Stimulated activated CD8-positive, alpha-beta memory T cell treated with anti-CD3 and anti-CD28 coated beads, Interleukin-4, amount 100 ng/mL, for 1 hour (primary cell): ENCODE data around the gene HOXB2.
"Not testable (repeated sequence)": the region's sequence is repeated elsewhere in the genome, so short reads cannot be mapped to it uniquely, and the experiment has no call there.

Experiments
- DNase-seq, 2 donors: peaks; one replicate each; pipeline ENCODE4 v3.0.0-alpha.2; 2020; ENCODE audit warnings: low read depth in 2 of 2, low spot score in 1 of 2

Gene HOXB2

DNA sequence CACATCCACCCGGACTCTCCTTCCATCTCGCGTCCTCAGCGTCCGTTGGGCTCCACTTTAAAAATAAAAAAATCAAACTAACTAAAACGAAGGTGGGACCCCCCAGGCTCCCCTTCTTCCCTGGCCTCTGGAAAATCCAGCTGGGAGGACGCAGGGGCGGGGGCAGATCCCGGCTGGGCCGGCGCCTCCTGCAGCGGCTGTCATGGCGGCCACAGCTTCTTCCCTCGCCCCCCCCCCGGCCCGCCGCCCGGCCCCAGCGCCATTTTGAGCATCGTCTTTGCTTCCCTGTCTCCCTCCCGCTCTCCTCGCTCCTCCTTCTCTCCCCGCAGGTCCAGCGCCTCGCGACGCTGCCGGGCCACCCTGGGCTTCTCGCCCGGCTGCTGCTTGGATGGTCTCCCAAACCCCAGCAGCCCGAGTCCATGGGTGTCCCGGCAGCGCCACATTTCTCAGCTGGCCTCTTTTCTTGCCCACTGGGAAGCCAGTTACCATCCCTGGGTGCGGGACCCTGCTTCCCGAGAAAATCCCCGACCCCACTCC lies 3.3 kb downstream of the HOXB2 start:
- no peak for DNase-seq

DNA sequence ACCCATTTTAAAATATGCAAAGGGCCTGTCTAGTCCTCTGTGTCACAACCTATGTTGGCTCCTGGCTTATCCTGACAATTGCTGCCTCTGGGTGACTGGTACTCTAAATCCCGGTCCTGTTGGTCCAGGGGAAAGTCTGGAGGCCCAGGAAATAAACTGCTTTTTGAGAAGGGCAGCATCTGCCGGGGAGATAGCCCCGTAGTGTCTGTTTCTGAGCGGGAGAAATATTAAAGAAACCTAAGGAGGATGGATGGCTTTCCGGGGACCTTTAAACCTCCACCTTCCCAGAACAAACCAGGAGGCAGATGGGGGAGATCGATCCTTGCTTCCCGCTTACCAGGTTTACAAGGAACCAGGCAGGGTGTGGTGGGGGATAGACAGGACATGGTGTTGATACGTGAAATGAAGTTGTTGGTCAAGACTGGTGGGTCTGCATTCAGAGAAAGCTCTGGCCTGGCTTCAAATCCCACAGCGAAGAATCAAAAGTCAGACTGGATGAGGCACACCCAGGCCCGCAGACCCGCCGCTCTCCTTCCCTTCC lies 3.8 kb downstream of the HOXB2 start:
- DNase-seq = no peak

DNA sequence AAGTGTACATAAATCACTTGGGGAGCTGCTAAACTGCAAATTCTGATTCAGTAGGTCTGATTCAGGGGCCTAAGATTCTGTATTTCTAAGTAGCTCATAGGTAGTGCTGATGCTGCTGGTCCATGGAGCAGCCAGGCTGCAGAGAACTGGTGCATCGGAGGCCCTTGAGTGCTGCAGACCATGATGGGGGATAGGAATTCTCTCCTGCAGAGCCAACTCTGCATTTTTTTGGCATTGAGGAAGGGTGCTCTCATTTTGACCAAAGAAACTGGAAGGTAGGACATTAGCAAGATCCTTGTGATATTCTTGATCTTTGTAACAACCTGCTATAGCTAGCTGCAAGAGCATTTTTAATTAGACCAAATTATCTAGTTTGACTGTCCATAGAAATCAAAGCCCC lies 4.7 kb downstream of the HOXB2 start:
- DNase-seq = no peak

DNA sequence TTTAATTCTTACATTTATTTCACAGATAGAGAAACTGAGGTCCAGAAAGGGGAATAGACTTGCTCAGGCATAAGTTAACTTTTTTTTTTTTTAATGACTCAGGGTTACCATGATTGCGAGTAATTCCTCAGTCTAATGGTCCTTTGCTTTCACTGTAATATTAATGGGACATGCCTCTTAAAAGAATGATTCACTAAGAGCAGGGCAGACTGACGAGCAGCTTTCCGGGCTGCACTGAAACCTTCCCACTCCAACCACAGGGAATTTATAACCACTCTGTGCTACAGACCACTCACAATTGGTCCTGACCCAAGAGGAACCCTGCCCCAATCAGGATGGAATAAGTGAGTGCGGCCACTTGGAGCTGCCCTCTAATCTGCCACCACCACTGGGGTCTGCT lies 5.7 kb downstream of the HOXB2 start:
- no peak for DNase-seq

DNA sequence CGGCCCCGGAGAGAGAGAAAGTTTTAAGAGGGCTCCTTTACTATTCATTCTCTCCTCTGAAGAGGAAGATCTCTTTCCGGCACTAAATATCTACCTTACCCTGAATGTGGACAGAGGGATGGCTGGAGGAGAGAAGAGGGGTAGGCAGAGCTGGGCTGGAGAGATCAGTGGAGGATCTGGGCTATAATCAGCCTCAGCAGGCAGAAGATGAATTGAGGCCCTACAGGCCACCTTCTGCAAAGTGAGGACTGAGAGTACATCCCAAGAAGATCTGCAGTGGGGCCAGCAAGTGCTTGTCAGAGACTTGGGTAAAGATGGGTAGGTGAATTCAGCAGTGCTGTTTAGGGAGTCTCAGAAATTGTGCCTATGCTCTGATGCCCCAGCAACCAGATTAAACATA lies 7.6 kb downstream of the HOXB2 start:
- DNase-seq = no peak

DNA sequence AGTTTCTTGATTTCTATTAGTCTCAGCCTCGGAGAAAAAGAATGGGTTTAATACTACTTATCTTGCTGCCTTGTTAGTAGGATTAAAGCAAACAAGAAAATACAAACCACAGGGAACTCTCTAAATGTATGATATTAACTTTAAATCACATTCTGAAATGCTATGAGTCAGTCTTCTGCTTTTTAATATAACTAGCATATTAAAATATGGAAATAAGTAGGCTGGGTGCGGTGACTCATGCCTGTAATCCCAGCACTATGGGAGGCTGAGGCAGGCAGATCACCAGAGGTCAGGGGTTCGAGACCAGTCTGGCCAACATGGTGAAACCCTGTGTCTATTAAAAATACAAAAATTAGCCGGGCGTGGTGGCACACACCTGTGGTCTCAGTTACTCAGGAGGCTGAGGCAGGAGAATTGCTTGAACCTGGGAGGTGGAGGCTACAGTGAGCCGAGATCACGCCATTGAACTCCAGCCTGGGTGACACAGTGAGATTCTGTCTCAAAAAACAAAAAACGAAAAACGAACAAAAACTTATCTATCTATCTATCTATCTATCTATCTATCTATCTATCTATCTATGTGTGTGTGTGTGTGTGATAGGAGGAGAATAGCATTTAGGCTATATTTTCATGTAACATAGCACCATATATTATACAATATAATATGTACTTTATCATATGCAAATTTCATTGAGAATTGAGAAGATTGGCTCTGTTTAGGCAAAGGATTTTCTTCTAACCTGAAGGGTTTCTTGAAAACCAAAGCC lies 8.9 kb downstream of the HOXB2 start:
- not testable (repeated sequence) for DNase-seq

DNA sequence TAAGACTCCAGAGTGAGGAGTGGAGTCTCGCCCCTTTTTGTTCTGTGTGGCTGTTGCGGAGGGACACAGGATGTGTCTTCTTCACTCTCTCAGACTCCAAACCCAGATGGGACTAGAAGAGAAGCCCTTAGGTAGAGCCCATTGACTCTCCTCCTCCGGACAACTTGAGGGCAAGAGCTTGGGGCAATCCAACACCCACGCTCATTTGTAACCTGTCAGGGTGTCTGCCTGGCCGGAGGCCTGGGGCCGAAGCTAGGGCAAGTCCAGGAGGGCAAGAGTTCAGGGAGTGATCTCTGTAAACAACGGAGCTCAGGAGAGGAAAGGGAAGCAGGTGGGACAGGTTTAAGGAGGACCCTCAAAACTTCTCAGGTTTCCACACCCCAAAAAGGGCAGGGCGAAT lies 12.6 kb downstream of the HOXB2 start:
- DNase-seq = no peak

DNA sequence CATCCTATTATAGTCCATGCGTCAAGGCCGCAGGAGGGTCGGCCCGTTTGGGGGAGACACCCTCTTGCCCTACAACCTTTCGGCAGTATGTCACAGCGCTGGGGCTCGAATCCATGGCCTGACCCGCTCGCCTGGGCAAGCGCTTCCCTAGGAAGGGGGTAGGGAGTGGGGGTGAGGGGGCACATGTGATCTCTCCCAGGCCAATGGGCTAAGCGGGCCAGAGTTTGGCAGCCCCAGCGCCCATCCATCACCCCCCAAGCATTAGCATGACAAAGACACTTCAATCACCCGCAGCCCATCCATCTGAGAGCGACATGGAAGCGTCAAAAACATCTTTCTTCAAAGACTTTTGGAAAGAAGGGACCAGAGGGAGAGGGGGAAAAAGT lies 14.0 kb downstream of the HOXB2 start, which contains the start of gene HOXB1:
HOXB1 (minus strand) TSS at position 125 of the 386 bp plus-strand sequence; CDS start at position 18, 107 bp downstream.
- no peak for DNase-seq

DNA sequence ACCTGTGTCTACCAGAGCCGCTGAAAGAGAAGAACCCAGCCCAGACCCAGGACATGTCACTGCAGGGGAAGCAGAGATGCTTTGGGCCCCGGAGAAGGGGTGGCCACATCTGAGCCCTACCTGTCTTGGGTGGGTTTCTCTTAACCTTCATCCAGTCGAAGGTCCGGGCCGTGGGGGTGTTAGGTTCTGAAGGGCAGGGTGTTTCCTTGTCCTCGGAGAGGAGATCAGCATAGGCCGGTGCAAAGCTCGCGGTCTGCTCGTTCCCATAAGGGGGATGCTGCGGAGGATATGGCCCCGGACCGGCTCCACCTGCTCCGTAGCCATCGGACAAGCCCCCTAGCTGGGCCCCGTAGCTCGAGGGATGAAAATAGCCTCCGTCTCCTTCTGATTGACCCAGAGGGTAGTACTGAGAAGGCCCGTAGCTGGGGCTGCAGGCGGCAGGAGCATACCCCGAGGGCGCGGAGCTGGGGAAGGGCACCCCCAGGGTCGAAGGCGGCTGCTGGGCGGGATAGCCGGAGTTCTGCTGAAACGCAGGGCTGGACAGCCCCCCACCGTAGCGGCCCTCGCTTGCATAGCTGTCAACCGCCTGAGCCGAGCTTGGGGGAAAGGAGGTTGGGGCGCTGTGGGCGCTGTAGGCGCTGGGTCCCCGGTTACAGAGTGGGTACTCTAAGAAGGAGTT lies 14.6 kb downstream of the HOXB2 start:
- DNase-seq = no peak

DNA sequence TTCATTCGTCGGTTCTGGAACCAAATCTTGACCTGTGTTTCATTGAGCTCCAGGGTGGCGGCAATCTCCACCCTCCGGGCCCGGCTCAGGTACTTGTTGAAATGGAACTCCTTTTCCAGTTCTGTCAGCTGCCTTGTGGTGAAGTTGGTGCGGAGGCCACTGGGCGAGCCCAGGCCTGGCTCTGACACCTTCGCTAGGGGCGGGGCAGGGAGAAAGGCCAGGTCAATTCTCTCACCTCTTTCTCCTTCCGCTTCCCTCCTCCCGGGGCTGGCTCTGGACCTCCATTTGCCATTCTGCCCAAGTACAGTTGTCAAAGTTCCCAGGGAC lies 15.3 kb downstream of the HOXB2 start:
- no peak for DNase-seq

DNA sequence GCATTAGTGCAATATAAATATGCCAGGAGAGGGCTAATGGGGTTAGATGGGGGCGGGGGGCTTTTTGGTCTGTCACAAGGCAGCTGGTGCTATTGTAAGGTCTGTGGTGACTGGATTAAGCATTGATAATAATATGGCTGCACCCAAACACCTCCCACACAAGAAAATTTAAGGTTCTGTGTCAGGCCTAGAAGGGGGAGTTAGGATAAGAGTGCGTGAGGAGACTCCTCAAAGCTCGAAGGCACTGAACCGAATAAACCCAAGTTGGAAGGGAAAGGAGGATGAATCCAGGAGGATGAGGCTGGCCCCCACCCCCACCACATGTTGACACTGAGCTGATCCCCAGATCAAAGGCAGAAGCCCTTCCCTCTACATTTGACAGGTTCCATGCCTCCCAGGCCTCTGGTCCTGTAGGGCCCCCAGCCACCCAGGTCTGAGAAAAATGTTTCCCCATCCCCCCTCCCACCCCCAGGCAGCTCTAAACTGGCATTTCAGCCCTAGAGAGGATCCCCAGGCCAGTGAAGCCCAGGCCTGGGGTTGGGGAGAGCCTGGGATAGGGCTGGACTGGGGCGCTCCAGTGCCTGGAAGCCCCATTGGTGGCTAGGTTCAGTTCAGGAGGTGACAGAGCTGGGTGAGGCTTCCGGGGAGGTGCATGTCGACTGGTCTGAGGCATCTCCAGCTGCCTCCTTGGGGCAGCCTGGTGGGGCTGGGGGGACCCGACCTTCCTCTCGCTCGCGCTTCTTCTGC lies 15.8 kb downstream of the HOXB2 start:
- no peak for DNase-seq

DNA sequence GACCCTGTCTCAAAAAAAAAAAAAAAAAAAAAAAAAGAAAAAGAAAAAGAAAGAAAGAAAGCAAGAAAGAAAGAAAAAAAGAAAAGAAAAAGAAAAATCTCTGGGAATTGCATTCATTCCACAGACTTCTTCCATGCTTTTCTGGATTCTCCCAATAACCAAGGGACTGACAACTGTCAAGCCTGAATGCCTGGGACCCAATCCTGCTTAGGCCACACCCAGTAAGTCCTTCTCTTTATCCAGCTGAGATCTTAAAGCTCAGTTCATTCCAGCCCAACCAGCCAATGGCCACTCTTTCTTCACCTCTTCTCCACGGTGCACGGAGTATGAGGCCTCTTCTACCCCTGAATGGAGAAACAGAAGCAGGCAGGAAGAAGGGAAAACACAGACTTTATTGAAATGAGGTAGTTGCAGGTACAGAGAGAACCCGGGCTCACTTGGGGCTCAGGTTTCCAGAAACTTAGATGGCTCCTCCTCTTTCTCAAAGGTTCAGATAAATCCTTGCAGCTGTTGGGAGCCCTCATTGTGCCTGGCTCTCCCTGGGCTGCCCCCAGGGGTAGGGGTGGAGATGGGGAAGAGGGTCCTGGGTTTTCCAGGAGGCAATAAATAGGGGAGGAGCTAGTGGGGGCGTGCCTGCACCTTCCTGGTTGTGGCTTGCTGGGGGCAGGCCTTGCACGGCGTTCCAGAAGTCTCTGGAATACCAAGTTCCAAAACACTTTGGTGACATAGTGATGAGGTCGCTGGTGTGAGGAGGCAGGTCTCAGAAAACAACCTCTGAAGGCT lies 16.6 kb downstream of the HOXB2 start:
- no peak for DNase-seq

DNA sequence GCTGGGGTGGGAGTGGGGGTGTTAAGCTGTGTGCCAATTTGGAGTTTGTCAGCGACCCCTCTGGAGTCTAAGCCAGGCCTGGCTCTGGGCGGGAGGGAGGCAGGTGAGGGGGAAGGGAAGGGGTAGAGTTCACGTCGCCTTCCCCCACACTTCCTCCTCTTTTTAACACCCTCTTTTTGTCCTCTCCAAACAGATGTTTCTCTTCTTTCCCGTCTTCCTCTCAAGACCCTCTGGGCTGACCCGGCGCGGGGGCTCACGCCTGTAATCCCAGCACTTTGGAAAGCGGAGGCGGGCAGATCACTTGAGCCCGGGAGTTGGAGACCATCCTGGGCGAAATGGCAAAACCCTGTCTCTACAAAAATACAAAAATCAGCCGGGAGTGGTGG lies 17.4 kb downstream of the HOXB2 start:
- DNase-seq = no peak

DNA sequence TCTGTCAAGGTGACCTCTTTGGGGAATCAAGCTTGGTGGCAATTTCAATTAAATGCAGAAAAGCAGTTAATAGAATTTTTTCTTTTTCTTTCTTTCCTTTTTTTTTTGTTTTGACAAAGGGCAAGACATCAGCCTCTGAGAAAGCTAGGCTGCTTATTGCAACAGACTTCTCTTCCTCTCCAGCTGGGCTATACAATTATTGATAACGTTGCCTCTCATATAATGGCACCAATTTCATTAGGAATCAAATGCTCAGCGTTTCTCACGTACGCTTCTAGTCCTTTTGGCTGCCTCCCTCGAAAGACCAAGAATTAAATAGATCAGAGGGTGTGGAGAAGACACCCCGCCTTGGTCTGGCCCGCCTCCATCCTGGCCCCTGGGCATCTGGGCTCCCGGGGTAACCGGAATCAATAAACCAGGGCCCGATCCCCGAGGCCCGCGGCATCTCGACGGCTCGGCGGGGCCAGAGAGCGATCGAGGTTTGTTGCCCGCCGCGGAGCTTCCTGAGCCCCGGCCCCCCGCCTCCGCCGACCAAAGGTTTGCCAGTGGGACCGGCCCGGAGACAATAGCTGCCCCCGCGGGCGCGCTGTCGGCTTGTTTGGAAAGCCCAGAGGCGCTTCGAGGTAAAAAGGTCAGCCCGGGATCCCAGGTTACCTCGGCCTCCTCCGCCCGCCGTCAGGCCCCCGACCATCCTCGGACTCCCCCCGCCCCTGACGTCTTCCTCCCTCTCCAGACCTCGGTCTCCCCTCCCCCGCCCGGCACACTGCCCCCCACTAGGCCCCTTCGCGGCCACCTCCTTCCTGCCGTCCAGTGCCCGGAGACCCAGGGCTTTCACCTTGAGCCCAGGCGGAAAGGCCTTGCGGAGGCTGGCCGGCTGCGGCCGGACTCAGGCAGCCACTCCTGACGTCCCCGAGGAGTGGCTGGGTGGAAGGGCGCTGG lies 18.0 kb downstream of the HOXB2 start:
- DNase-seq = no peak

DNA sequence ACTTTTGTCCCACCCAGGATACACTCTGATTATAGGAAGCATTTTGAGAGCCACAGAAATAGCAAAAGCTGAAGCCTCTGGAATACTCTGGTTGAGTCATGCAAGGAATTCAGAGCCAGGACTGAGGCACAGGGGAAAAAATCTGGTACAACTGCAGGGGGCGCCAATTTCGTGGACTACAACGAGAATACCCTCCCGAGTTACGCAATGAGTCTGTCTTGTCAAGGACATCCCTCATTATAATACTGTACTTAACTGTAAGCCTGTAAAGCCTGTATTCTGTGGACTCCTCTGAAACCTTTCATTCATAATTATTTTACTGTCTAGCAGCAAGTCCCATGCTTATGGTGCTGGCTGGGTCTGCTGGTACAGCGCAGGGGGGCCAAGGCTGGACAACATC lies 21.9 kb downstream of the HOXB2 start:
- DNase-seq = no peak

DNA sequence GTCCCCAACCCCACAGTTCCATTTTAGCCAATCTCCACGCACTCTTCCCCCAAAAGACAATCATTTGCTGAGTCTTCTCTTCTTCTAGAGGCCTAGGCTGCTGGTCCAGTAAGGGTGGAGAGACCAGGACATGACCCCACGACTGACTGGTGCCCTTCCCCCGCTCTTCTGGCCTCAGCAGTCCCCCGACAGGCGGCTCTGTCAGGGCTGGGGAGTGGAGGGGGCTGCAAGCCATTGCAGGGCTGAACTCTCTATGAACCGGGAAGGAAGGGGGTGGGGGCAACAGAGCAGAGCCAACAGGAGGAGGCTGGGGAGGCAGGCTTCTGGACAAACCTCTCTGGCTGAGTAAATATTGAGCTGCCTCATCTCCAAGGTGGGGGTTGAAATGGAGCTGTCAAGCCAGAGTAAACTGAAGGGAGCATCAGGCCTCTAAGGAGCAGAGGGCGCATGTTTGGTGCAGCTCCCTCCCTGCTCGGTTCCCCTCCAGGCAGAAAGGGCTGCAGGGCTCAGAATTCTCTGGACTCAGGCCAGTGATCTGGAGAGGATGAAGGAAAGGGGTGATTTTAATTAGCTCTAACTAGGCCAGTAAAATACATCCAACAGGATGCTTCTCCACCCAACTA lies 22.8 kb downstream of the HOXB2 start:
- no peak for DNase-seq

DNA sequence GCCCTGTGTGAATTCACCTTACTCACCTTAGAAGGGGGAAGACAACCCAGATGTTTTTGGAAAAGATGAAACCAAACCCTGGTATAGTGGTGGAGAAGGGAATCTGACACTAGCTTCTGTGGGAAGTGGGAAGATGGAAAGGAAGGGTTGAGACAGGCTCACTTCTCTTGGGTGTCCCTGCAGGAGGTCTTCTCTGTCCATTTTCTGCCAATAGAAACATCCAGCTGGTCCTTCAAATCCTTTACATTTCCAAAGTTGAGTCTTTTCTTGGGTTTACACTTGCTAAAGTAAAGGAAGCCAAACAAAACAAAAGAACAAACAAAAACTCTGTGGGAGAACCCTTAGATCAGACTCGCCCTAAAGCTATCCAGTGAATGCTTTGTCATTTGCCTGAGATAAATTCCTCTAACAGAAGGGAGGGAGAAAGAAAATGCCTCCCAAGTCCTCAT lies 24.3 kb downstream of the HOXB2 start:
- no peak for DNase-seq

DNA sequence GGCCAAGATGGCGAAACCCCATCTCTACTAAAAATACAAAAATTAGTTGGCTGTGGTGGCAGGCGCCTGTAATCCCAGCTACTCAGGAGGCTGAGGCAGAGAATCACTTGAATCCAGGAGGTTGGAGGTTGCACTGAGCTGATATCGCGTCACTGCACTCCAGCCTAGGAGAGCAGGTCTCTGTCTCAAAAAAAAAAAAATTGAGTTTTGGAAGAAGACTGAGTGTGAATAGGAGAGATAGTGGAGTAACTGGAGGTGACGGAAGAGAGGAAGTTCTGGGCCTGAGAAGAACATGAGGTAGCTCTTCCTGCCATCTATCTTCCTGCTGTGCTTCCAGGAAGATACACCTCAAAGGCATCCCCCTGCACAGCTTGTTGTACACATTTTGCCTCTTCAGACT lies 25.5 kb downstream of the HOXB2 start:
- no peak for DNase-seq

DNA sequence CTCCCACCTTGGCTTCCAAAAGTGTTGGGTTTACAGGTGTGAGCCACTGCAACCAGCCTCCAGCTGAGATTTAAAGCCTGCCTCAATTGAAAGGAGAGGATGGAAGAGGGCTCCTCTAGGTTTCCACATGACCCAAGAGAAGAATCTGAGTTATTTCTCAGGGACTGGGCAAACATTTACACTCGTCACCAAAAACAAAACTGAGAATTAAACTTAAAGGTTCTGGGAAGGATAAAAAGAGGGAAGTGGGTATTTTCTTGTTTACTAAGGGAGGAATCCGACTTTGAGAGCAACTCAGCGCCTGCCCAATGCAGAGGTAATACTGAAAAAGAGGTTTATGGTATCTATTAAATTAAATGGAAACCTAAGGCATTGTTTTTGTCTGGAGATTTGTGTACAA lies 27.4 kb downstream of the HOXB2 start:
- no peak for DNase-seq
